ENCODE data around the gene AHDC1. TPM values are rescaled to one million over a fixed set of nuclear protein-coding genes. Genes with fewer than 3 reads are reported as not detected.

Gene AHDC1
- total RNA-seq, 2 donors from 2014 or later = 23.5 to 35.0 TPM

GRCh38 chr1:27589441-27589840 is 14.5 kb downstream of the AHDC1 start:
- H3K4me1 ChIP-seq = peaks cover 0 to 80% of the 10 kb centered on the region in 2 donors
- TF ChIP-seq, protein P1, sequence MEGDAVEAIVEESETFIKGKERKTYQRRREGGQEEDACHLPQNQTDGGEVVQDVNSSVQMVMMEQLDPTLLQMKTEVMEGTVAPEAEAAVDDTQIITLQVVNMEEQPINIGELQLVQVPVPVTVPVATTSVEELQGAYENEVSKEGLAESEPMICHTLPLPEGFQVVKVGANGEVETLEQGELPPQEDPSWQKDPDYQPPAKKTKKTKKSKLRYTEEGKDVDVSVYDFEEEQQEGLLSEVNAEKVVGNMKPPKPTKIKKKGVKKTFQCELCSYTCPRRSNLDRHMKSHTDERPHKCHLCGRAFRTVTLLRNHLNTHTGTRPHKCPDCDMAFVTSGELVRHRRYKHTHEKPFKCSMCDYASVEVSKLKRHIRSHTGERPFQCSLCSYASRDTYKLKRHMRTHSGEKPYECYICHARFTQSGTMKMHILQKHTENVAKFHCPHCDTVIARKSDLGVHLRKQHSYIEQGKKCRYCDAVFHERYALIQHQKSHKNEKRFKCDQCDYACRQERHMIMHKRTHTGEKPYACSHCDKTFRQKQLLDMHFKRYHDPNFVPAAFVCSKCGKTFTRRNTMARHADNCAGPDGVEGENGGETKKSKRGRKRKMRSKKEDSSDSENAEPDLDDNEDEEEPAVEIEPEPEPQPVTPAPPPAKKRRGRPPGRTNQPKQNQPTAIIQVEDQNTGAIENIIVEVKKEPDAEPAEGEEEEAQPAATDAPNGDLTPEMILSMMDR (IDR thresholded peaks at IDR 0.05) = no peak

GRCh38 chr1:27588256-27589232 is 15.4 kb downstream of the AHDC1 start:
- H3K4me1 ChIP-seq = peaks cover 0 to 77% of the 10 kb centered on the region in 2 donors
- no peaks in the 10 kb centered on the region for H3K9me3 ChIP-seq
- no peaks in the 10 kb centered on the region for H3K36me3 ChIP-seq
- DNase-seq (ENCODE audit: low spot score) = no peak
- peak overlapping the region; percentile 67 to 75 for H3K27ac ChIP-seq
- TF ChIP-seq, protein P1 (IDR thresholded peaks at IDR 0.05) = no peak
- no peak overlapping the region for H3K4me3 ChIP-seq
- no peaks in the 10 kb centered on the region for H3K27me3 ChIP-seq

More at GRCh38 chr1:27589441-27589840, 14.5 kb downstream of the AHDC1 start:
- no peak for DNase-seq (ENCODE audit: low spot score)
- Histone ChIP-seq H3K9me3 (no peaks in the 10 kb centered on the region), H3K27ac (peak overlapping the region; percentile 67 to 75), H3K27me3 (no peaks in the 10 kb centered on the region), H3K36me3 (no peaks in the 10 kb centered on the region), H3K4me3 (no peak overlapping the region)

- no peak for DNase-seq (ENCODE audit: low spot score)
- TF ChIP-seq, protein P1 (IDR thresholded peaks at IDR 0.05) = no peak
- no peaks in the 10 kb centered on the region for H3K27me3 ChIP-seq
- no peaks in the 10 kb centered on the region for H3K9me3 ChIP-seq
- peaks cover 0 to 76% of the 10 kb centered on the region in 2 donors for H3K4me1 ChIP-seq
- H3K27ac ChIP-seq = no peak overlapping the region
- no peaks in the 10 kb centered on the region for H3K36me3 ChIP-seq
- H3K4me3 ChIP-seq = no peak overlapping the region
These were observed 18.3 kb downstream of the AHDC1 start for GRCh38 chr1:27585684-27586083.

GRCh38 chr1:27584453-27584852 is 19.5 kb downstream of the AHDC1 start:
- H3K4me1 ChIP-seq = peaks cover 0 to 74% of the 10 kb centered on the region in 2 donors
- H3K4me3 ChIP-seq = no peak overlapping the region
- H3K36me3 ChIP-seq = no peaks in the 10 kb centered on the region
- TF ChIP-seq, protein P1 (IDR thresholded peaks at IDR 0.05) = no peak
- H3K27me3 ChIP-seq = no peaks in the 10 kb centered on the region
- H3K9me3 ChIP-seq = no peaks in the 10 kb centered on the region
- no peak for DNase-seq (ENCODE audit: low spot score)
- H3K27ac ChIP-seq = no peak overlapping the region

GRCh38 chr1:27583479-27583878 is 20.5 kb downstream of the AHDC1 start:
- no peaks in the 10 kb centered on the region for H3K9me3 ChIP-seq
- H3K4me1 ChIP-seq = peaks cover 0 to 72% of the 10 kb centered on the region in 2 donors
- H3K36me3 ChIP-seq = no peaks in the 10 kb centered on the region
- no peak overlapping the region for H3K4me3 ChIP-seq
- DNase-seq (ENCODE audit: low spot score) = no peak
- H3K27me3 ChIP-seq = no peaks in the 10 kb centered on the region
- TF ChIP-seq, protein P1 (IDR thresholded peaks at IDR 0.05) = no peak
- H3K27ac ChIP-seq = peak overlapping the region in 1 of 2 donors; percentile 52

Measured in right atrium auricular region (tissue), 2 donors.